HepG2 (cell line): ENCODE data around the gene ANAPC2. TPM values are rescaled to one million over a fixed set of nuclear protein-coding genes. Genes with fewer than 3 reads are reported as not detected.

Experiments
- ATF7 ChIP-seq, 2 experiments: fragments of 450-650 bp in 1 of 2; sonication (generic) in 1 of 2; formaldehyde crosslinking in 1 of 2; IDR thresholded peaks; 2 replicates each; pipeline versions ENCODE4 v1.4.0 to v1.6.1; 2016 to 2020; ENCODE audit warnings: antibody characterized with exemption in 1 of 2, mild to moderate bottlenecking in 1 of 2, missing genetic modification reagents in 1 of 2
- HCFC1 ChIP-seq: fragments of 150-350 bp; IDR thresholded peaks from 2 replicates; pipeline ENCODE4 v1.6.1; 2014; ENCODE audit warnings: low read depth, low read length
- MED8 ChIP-seq: sonication (generic); formaldehyde crosslinking; IDR thresholded peaks from 2 replicates; pipeline ENCODE4 v1.8.1; 2023; ENCODE audit warnings: mild to moderate bottlenecking, missing genetic modification reagents; ENCODE audit not compliant: insufficient replicate concordance
- NAIF1 ChIP-seq: sonication (generic); formaldehyde crosslinking; IDR thresholded peaks from 2 replicates; pipeline ENCODE4 v1.5.0; 2020; ENCODE audit warnings: mild to moderate bottlenecking, missing genetic modification reagents, borderline replicate concordance
- NCOA5 ChIP-seq: sonication (generic); formaldehyde crosslinking; IDR thresholded peaks from 2 replicates; pipeline ENCODE4 v1.4.0; 2020; ENCODE audit warnings: missing genetic modification reagents
- NFKBIZ ChIP-seq: IDR thresholded peaks from 2 replicates; pipeline ENCODE4 v1.6.1; 2018; ENCODE audit warnings: missing genetic modification reagents, missing compliant biosample characterization
- ONECUT2 ChIP-seq: sonication (generic); formaldehyde crosslinking; IDR thresholded peaks from 2 replicates; pipeline ENCODE4 v1.4.0; 2020; ENCODE audit warnings: missing genetic modification reagents
- PLRG1 ChIP-seq: fragments of 450-650 bp; conservative IDR thresholded peaks from 2 replicates; pipeline ENCODE4 v1.6.1; 2016
- RFX5 ChIP-seq: IDR thresholded peaks from 2 replicates; pipeline ENCODE4 v1.6.1; 2011; ENCODE audit warnings: low read depth, low read length, improper control_type of control experiment
- SAP130 ChIP-seq: IDR thresholded peaks from 2 replicates; pipeline ENCODE4 v1.6.1; 2016; ENCODE audit warnings: low read depth
- TFE3 ChIP-seq: IDR thresholded peaks from 2 replicates; pipeline ENCODE4 v1.6.1; 2016
- YEATS4 ChIP-seq: sonication (generic); formaldehyde crosslinking; IDR thresholded peaks from 2 replicates; pipeline ENCODE4 v1.4.0; 2020; ENCODE audit warnings: missing genetic modification reagents, borderline replicate concordance
- ZFP62 ChIP-seq: sonication (generic); formaldehyde crosslinking; IDR thresholded peaks from 2 replicates; pipeline ENCODE4 v1.4.0; 2020; ENCODE audit warnings: missing genetic modification reagents
- ZNF431 ChIP-seq: sonication (generic); formaldehyde crosslinking; IDR thresholded peaks from 2 replicates; pipeline ENCODE4 v1.9.0; 2022; ENCODE audit warnings: missing genetic modification reagents, low read depth, mild to moderate bottlenecking, borderline replicate concordance
- ZNF563 ChIP-seq: sonication (generic); formaldehyde crosslinking; IDR thresholded peaks from 2 replicates; pipeline ENCODE4 v1.8.0; 2022; ENCODE audit warnings: mild to moderate bottlenecking, moderate library complexity, missing genetic modification reagents
- ZNF576 ChIP-seq: sonication (generic); formaldehyde crosslinking; IDR thresholded peaks from 2 replicates; pipeline ENCODE4 v1.4.0; 2020; ENCODE audit warnings: mild to moderate bottlenecking, missing genetic modification reagents
- ZNF589 ChIP-seq: sonication (generic); formaldehyde crosslinking; conservative IDR thresholded peaks from 2 replicates; pipeline ENCODE4 v1.8.0; 2022; ENCODE audit warnings: mild to moderate bottlenecking, moderate library complexity, missing genetic modification reagents
- ZNF660 ChIP-seq: sonication (generic); formaldehyde crosslinking; IDR thresholded peaks from 2 replicates; pipeline ENCODE4 v1.5.1; 2020; ENCODE audit warnings: mild to moderate bottlenecking, low read depth, missing genetic modification reagents, borderline replicate concordance
- ZNF678 ChIP-seq: sonication (generic); formaldehyde crosslinking; IDR thresholded peaks from 2 replicates; pipeline ENCODE4 v1.4.0; 2020; ENCODE audit warnings: mild to moderate bottlenecking, missing genetic modification reagents
- ZNF724P ChIP-seq: sonication (generic); formaldehyde crosslinking; IDR thresholded peaks from 2 replicates; pipeline ENCODE4 v1.8.0; 2022; ENCODE audit warnings: missing genetic modification reagents, borderline replicate concordance
- ZNF83 ChIP-seq: sonication (generic); formaldehyde crosslinking; IDR thresholded peaks from 2 replicates; pipeline ENCODE4 v1.4.0; 2020; ENCODE audit warnings: missing genetic modification reagents, mild to moderate bottlenecking, borderline replicate concordance
- polyA plus RNA-seq, 8 experiments: library from polyadenylated mRNA; depleted of rRNA in 3 of 8; stranded (reverse) in 7 of 8; unstranded in 1 of 8; fragments of >200 nt; fragmentation: Illumina TruSeq in 4 of 8; extraction: Trizol in 4 of 8; gene quantifications; 2 replicates each; pipeline versions ENCODE4 v1.2.1 to v1.2.3, GENCODE V29; 2011 to 2016; ENCODE audit warnings: low read depth in 4 of 8, missing spikeins in 1 of 8, mixed read lengths in 1 of 8; ENCODE audit not compliant: insufficient read depth in 1 of 8
- total RNA-seq, 5 experiments: library from RNA; depleted of rRNA; stranded (reverse); fragments of >200 nt; fragmentation: Illumina TruSeq; extraction: Trizol; gene quantifications; 2 replicates each; pipeline ENCODE4 v1.2.3, GENCODE V29; 2016; ENCODE audit warnings: low read depth in 1 of 5
- TF ChIP-seq, protein P1 (sequence below): sonication (generic); formaldehyde crosslinking; IDR thresholded peaks from 2 replicates; pipeline ENCODE4 v1.8.1; 2023; ENCODE audit warnings: mild to moderate bottlenecking, inconsistent platforms, moderate library complexity, missing genetic modification reagents, borderline replicate concordance
- TF ChIP-seq, protein P2 (sequence below): sonication (generic); formaldehyde crosslinking; IDR thresholded peaks from 2 replicates; pipeline ENCODE4 v1.4.0; 2020; ENCODE audit warnings: missing genetic modification reagents
- TF ChIP-seq, protein P3 (sequence below): IDR thresholded peaks from 2 replicates; pipeline ENCODE4 v1.6.1; 2018; ENCODE audit warnings: missing genetic modification reagents
- TF ChIP-seq, protein P4 (sequence below): IDR thresholded peaks from 2 replicates; pipeline ENCODE4 v1.6.1; 2018; ENCODE audit warnings: missing genetic modification reagents, mild to moderate bottlenecking, missing compliant biosample characterization

Gene ANAPC2
- total and polyA plus RNA-seq, 2 of the 13 experiments (the other 11 are each of a cell fraction or from before 2014, with no cell fraction given), result 12.3 to 15.4 TPM

GRCh38 chr9:137235424-137236237 lies 47.3 kb upstream of the ANAPC2 start (continued):
- TF ChIP-seq ZNF576 (CRISPR knock-in tag) (no peak), ZNF660 (CRISPR knock-in tag) (no peak), YEATS4 (CRISPR knock-in tag) (no peak), ZFP62 (CRISPR knock-in tag) (no peak), PLRG1 (no peak), ZNF83 (CRISPR knock-in tag) (no peak), NFKBIZ (CRISPR knock-in tag) (no peak), NAIF1 (CRISPR knock-in tag) (0 out of 2 replicates have a peak, but pooled peaks have one; percentile 12), TFE3 (CRISPR knock-in tag) (peak; percentile 48; the same call in 1 of the 2 replicates), ATF7 (IDR thresholded peaks at IDR 0.05) (no peak), ATF7 (CRISPR knock-in tag; IDR thresholded peaks at IDR 0.05) (no peak), ONECUT2 (no peak), NCOA5 (CRISPR knock-in tag) (no peak), ZNF724P (CRISPR knock-in tag) (no peak), RFX5 (no peak), ZNF678 (CRISPR knock-in tag) (peak; percentile 19; the same call in 1 of the 2 replicates), MED8 (CRISPR knock-in tag) (no peak), ZNF563 (CRISPR knock-in tag) (no peak), ZNF431 (CRISPR knock-in tag) (no peak), SAP130 (CRISPR knock-in tag) (peak; percentile 84), ZNF589 (CRISPR knock-in tag) (0 out of 2 replicates have a peak, but pooled peaks have one; percentile 3), HCFC1 (no peak)
- TF ChIP-seq, protein P1, sequence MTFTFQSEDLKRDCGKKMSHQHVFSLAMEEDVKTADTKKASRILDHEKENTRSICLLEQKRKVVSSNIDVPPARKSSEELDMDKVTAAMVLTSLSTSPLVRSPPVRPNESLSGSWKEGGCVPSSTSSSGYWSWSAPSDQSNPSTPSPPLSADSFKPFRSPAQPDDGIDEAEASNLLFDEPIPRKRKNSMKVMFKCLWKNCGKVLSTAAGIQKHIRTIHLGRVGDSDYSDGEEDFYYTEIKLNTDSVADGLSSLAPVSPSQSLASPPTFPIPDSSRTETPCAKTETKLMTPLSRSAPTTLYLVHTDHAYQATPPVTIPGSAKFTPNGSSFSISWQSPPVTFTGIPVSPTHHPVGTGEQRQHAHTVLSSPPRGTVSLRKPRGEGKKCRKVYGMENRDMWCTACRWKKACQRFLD (CRISPR knock-in tag), result no peak
- TF ChIP-seq, protein P2, sequence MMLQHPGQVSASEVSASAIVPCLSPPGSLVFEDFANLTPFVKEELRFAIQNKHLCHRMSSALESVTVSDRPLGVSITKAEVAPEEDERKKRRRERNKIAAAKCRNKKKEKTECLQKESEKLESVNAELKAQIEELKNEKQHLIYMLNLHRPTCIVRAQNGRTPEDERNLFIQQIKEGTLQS, result no peak
- TF ChIP-seq, protein P3, sequence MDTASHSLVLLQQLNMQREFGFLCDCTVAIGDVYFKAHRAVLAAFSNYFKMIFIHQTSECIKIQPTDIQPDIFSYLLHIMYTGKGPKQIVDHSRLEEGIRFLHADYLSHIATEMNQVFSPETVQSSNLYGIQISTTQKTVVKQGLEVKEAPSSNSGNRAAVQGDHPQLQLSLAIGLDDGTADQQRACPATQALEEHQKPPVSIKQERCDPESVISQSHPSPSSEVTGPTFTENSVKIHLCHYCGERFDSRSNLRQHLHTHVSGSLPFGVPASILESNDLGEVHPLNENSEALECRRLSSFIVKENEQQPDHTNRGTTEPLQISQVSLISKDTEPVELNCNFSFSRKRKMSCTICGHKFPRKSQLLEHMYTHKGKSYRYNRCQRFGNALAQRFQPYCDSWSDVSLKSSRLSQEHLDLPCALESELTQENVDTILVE, result no peak
- TF ChIP-seq, protein P4, sequence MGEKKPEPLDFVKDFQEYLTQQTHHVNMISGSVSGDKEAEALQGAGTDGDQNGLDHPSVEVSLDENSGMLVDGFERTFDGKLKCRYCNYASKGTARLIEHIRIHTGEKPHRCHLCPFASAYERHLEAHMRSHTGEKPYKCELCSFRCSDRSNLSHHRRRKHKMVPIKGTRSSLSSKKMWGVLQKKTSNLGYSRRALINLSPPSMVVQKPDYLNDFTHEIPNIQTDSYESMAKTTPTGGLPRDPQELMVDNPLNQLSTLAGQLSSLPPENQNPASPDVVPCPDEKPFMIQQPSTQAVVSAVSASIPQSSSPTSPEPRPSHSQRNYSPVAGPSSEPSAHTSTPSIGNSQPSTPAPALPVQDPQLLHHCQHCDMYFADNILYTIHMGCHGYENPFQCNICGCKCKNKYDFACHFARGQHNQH (CRISPR knock-in tag), result peak; percentile 56; the same call in 1 of the 2 replicates
